ENCODE data around the gene ARHGAP24.

DNA sequence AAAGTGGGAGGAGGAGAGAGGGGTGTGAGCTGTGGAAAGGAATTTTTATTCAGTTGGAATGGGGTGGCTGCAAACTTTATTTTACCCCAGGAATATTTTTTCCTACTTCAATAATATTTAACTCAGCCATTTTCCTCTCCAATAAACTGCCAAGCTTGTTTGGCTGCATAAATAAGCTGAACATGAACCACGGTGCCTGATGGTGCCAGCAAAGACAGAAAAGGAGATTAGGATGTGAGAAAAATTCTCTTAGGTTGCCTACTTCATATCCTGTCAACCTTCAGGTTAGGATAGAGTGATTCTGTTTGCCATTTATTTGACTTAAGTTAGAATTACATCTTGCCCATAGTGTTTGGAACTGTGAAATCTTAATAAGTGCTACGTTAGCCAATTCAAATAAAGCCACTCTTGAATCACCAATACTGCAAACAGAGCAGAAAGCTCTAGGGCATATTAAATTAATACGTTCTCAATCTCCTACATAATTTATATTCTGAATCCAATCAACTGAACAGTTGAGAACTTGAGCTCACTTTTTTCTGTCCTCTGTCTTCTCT is 195.1 kb downstream of the ARHGAP24 start:
- TF ChIP-seq, protein P1, sequence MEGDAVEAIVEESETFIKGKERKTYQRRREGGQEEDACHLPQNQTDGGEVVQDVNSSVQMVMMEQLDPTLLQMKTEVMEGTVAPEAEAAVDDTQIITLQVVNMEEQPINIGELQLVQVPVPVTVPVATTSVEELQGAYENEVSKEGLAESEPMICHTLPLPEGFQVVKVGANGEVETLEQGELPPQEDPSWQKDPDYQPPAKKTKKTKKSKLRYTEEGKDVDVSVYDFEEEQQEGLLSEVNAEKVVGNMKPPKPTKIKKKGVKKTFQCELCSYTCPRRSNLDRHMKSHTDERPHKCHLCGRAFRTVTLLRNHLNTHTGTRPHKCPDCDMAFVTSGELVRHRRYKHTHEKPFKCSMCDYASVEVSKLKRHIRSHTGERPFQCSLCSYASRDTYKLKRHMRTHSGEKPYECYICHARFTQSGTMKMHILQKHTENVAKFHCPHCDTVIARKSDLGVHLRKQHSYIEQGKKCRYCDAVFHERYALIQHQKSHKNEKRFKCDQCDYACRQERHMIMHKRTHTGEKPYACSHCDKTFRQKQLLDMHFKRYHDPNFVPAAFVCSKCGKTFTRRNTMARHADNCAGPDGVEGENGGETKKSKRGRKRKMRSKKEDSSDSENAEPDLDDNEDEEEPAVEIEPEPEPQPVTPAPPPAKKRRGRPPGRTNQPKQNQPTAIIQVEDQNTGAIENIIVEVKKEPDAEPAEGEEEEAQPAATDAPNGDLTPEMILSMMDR (IDR thresholded peaks at IDR 0.05) = no peak
- TF ChIP-seq EP300 (IDR thresholded peaks at IDR 0.05) (no peak), POLR2A (IDR thresholded peaks at IDR 0.05) (no peak)
